CD8-positive, alpha-beta memory T cell (primary cell): ENCODE measurements around the gene BTBD19. TPM values are rescaled to one million over a fixed set of nuclear protein-coding genes. Genes with fewer than 3 reads are reported as not detected.

ENCODE experiments used
- CTCF ChIA-PET: fragments of 350-600 bp; sonication (Branson Sonifier 250); formaldehyde crosslinking; loops from one replicate; lab custom pipeline; 2021; ENCODE audit warnings: antibody characterized with exemption; lab: Charles Lee
- POLR2A ChIA-PET: fragments of 350-600 bp; sonication (Branson Sonifier 250); formaldehyde crosslinking; loops from one replicate; lab custom pipeline; 2021; ENCODE audit warnings: antibody characterized with exemption; lab: Charles Lee
- DNase-seq, 5 donors: peaks; one replicate each; pipeline versions ENCODE4 v3.0.0 to v3.0.0-alpha.2; 2020 to 2022; ENCODE audit warnings: mixed read lengths in 1 of 5
- H3K27ac ChIP-seq: one replicate; pipeline ENCODE4 v1.7.0; 2013; ENCODE audit warnings: low read depth, mild to moderate bottlenecking, low read length, moderate library complexity
- H3K27me3 ChIP-seq: 2 replicates; pipeline ENCODE4 v1.7.0; 2013; ENCODE audit warnings: low read length, mild to moderate bottlenecking; ENCODE audit not compliant: insufficient read depth, poor library complexity, severe bottlenecking
- H3K36me3 ChIP-seq: 2 replicates; pipeline ENCODE4 v1.7.0; 2013; ENCODE audit warnings: mild to moderate bottlenecking, low read length, moderate library complexity; ENCODE audit not compliant: insufficient read depth
- H3K4me1 ChIP-seq: 2 replicates; pipeline ENCODE4 v1.7.0; 2013; ENCODE audit warnings: mild to moderate bottlenecking, low read length, moderate library complexity; ENCODE audit not compliant: insufficient read depth
- H3K4me3 ChIP-seq: 2 replicates; pipeline ENCODE4 v1.7.0; 2013; ENCODE audit warnings: mild to moderate bottlenecking, low read length
- H3K9me3 ChIP-seq: 2 replicates; pipeline ENCODE4 v1.7.0; 2013; ENCODE audit warnings: mild to moderate bottlenecking, low read length
- H3K27ac Mint-ChIP-seq, 8 donors: one replicate each; pipeline ENCODE4 v1.8.0; 2020 to 2021; ENCODE audit warnings: mixed read lengths in 8 of 8, mild to moderate bottlenecking in 6 of 8, inconsistent platforms in 3 of 8, moderate library complexity in 3 of 8
- H3K27me3 Mint-ChIP-seq, 2 donors: one replicate each; pipeline ENCODE4 v1.8.0; 2020 to 2021; ENCODE audit warnings: mixed read lengths in 2 of 2, mild to moderate bottlenecking in 1 of 2, moderate library complexity in 1 of 2
- H3K36me3 Mint-ChIP-seq, 3 donors: one replicate each; pipeline ENCODE4 v1.8.0; 2020 to 2021; ENCODE audit warnings: mixed read lengths in 3 of 3, inconsistent platforms in 1 of 3, mild to moderate bottlenecking in 1 of 3
- H3K4me1 Mint-ChIP-seq, 3 donors: one replicate each; pipeline ENCODE4 v1.8.0; 2020 to 2021; ENCODE audit warnings: mixed read lengths in 3 of 3, inconsistent platforms in 1 of 3, mild to moderate bottlenecking in 1 of 3
- H3K4me3 Mint-ChIP-seq, 7 donors: one replicate each; pipeline ENCODE4 v1.8.0; 2020 to 2021; ENCODE audit warnings: mixed read lengths in 7 of 7, mild to moderate bottlenecking in 6 of 7, moderate library complexity in 4 of 7, inconsistent platforms in 2 of 7
- H3K9me3 Mint-ChIP-seq, 5 donors: one replicate each; pipeline ENCODE4 v1.8.0; 2020 to 2022; ENCODE audit warnings: mixed read lengths in 5 of 5, mild to moderate bottlenecking in 3 of 5, moderate library complexity in 2 of 5, inconsistent platforms in 1 of 5
- polyA plus RNA-seq: library from polyadenylated mRNA; unstranded; fragments of 300-500 nt; fragmentation: Illumina TruSeq; gene quantifications from one replicate; pipeline ENCODE4 v1.2.3, GENCODE V29; 2021
- total RNA-seq, 2 experiments: library from RNA; stranded (reverse); gene quantifications; one replicate each; pipeline ENCODE4 v1.2.3, GENCODE V29; 2021

BTBD19 gene
- total and polyA plus RNA-seq, 3 experiments from 2014 or later: 0.24 to 7.8 (median 7.3) TPM

DNA sequence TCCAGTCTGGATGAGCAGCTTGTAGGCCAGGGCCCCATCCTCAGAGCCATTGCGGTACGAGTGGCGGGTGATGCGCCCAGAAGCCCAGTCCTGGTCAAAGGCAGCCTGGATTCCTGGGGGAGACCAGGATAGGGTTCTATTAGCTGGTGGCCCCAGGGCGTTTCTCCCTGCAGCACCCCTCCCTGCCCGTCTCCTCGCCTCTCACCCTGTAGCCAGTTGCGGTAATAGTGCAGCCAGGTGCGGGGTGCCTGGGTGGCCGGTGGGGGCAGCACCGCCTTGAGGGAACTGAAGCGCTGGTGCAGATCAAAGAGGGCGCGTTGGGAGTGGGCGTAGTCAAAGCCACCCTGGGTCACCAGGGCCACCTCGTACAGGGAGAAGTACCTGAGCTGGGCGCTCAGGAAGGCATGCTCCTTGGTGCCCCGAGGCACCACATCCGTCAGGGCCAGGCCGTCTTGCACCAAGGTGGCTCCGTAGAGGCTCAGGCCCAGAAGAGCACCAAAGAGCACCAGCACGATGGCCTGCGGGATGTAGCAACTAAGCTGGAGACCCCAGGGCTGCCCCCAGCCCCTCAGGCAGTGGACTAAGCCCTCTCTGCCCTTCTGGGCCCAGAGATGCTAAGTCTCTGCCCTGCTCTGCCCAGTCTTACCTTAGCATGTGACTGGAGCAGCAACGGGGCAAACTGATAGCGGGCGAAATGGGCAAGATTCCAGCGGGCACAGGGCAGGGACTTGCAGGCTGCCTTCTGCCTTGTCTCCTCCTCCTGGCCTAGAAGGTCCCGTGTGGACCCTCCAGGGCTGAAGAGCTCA, 19.1 kb downstream of the BTBD19 start:
- Mint-ChIP-seq H3K27me3 (no peaks in the 10 kb centered on the region), H3K4me1 (no peaks in the 10 kb centered on the region), H3K4me3 (no peak overlapping the region), H3K36me3 (no peaks in the 10 kb centered on the region), H3K27ac (peak overlapping the region in 1 of 8 donors; percentile 22), H3K9me3 (no peaks in the 10 kb centered on the region)
- DNase-seq: no peak
- no peaks in the 10 kb centered on the region for H3K9me3 ChIP-seq
- no peaks in the 10 kb centered on the region for H3K36me3 ChIP-seq
- POLR2A ChIA-PET: interaction anchor here (0.8 kb wide), 1 partner anchor 27 kb away, joined by 4 read pairs; the partner anchor contains the start of gene PLK3
- H3K4me1 ChIP-seq: no peaks in the 10 kb centered on the region
- H3K4me3 ChIP-seq: no peak overlapping the region
- no peak overlapping the region for H3K27ac ChIP-seq
- no peaks in the 10 kb centered on the region for H3K27me3 ChIP-seq
- CTCF ChIA-PET: interaction anchor here (2.5 kb wide), 1 partner anchor 27 kb away, joined by 8 read pairs; the partner anchor contains the start of gene PLK3

DNA sequence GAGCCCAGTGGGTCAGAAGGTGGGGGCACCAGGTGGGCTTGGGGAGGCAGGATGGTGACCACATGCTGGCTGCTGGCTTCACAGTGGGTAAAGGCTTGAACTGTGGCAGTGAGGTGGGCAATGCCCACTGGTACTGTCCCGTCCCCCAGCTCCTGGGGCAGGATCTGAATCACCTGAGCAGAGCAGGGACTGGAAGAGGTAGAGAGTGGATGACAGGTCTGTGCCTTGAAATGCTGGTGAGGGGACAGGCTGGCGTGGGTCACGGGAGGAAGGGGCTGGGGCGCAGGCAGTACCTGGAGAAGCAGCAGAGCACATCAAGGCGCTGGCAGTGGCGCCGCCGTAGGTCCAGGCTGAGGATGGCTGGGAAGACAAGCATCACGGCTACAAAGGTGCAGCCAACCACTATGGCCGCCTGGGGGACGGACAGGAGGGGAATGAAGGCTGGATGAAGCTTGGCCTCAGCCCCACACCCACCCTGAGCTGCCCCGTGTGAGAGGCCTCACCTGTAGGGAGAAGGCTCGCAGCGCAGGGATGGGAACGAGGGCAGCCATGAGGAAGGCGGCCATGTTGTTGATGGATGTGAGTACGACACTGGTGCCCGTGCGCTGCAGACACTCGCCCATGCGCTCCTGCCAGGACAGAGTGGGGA, 19.8 kb downstream of the BTBD19 start:
- no peaks in the 10 kb centered on the region for H3K9me3 Mint-ChIP-seq
- DNase-seq: no peak
- no peaks in the 10 kb centered on the region for H3K36me3 Mint-ChIP-seq
- H3K27ac Mint-ChIP-seq: peak overlapping the region in 1 of 8 donors; percentile 22
- Histone ChIP-seq H3K27me3 (no peaks in the 10 kb centered on the region), H3K27ac (no peak overlapping the region), H3K36me3 (no peaks in the 10 kb centered on the region), H3K4me1 (no peaks in the 10 kb centered on the region), H3K9me3 (no peaks in the 10 kb centered on the region), H3K4me3 (no peak overlapping the region)
- peak overlapping the region in 1 of 7 donors; percentile 24 for H3K4me3 Mint-ChIP-seq
- CTCF ChIA-PET: interaction anchor here (2.5 kb wide), 1 partner anchor 28 kb away, joined by 8 read pairs; the partner anchor contains the start of gene PLK3
- H3K27me3 Mint-ChIP-seq: no peaks in the 10 kb centered on the region
- POLR2A ChIA-PET: no interaction called here
- H3K4me1 Mint-ChIP-seq: no peaks in the 10 kb centered on the region

DNA sequence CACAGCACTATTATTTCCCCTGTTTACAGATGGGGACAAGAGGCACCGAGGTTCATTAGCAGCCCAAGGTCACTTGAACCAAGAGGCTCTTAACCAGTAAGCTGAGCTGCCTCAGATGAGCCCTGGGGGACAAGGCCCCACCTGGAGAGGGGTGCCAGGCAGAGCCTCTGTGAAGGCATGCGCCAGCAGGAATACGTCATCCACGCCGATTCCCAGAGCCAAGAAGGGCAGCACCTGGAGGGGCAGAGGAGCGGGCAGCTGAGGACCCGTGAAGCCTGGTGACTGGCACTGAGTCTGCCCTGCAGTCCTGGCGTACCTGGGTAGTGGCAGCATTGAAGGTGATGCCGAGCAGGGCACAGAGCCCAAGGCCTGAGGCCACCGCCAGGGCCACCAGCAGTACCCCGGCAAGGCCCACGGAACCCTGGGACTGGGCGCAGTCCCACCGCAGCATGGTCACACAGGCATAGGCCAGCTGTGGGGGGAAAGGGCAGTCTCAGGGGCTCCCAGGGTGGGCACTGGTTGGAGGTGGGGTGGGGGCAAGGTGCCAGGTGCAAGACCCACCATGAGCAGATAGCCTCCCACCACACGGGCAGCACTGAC, 20.6 kb downstream of the BTBD19 start:
- no peaks in the 10 kb centered on the region for H3K27me3 Mint-ChIP-seq
- Histone ChIP-seq H3K27ac (no peak overlapping the region), H3K36me3 (no peaks in the 10 kb centered on the region), H3K4me1 (no peaks in the 10 kb centered on the region), H3K27me3 (no peaks in the 10 kb centered on the region), H3K9me3 (no peaks in the 10 kb centered on the region), H3K4me3 (no peak overlapping the region)
- POLR2A ChIA-PET: no interaction called here
- H3K36me3 Mint-ChIP-seq: no peaks in the 10 kb centered on the region
- no peaks in the 10 kb centered on the region for H3K4me1 Mint-ChIP-seq
- H3K27ac Mint-ChIP-seq: no peak overlapping the region
- H3K9me3 Mint-ChIP-seq: no peaks in the 10 kb centered on the region
- no peak overlapping the region for H3K4me3 Mint-ChIP-seq
- CTCF ChIA-PET: interaction anchor here (1.0 kb wide), 1 partner anchor 185 kb away, joined by 3 read pairs; no protein-coding TSS in a partner anchor
- no peak for DNase-seq

DNA sequence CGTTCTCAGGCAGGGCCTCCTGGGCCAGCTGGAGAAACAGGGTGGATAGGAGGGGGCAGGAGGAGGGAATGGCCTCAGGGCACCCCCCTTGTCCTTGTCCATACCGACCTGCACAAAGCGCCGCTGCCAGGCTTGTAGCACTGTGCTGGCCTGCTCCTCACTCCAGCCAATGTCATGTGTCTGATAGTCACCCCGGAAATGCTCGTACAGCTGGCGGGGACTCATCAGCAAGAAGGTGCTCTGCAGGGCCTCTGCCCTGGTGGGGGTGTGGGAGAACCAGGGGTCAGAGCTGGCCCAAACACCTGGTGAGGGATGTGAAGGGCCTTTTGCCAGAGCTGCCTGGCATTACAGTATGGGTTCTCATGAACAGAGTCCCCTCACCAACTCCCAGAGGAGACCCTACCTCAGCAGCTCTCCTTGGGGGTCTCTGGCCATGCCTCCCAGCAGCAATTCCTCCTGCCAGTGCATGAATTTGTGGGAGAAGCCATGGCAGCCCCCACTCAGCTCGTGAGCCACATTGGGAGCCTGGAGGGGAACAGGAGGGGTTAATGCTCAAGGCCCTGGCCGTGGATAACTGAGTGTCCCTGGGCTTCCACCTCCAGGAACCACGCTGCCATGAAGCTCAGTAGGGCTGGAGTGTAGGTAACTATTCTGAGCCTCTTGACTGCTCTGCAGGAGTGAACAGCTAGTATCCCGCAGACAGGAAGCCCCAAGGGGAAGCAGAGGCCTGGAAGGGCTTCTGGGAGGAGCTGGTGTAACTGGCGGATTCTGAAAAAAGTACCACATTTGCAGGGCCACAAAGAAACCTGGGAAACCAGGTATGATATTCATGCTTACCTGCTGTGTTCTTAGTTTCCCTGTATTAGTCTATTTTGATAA, 21.4 kb downstream of the BTBD19 start:
- no peak for DNase-seq
- Histone ChIP-seq H3K27ac (no peak overlapping the region), H3K4me3 (no peak overlapping the region), H3K4me1 (no peaks in the 10 kb centered on the region), H3K36me3 (no peaks in the 10 kb centered on the region), H3K9me3 (no peaks in the 10 kb centered on the region), H3K27me3 (no peaks in the 10 kb centered on the region)
- Mint-ChIP-seq H3K9me3 (no peaks in the 10 kb centered on the region), H3K27ac (peak overlapping the region in 1 of 8 donors; percentile 74), H3K36me3 (no peaks in the 10 kb centered on the region), H3K27me3 (no peaks in the 10 kb centered on the region), H3K4me3 (no peak overlapping the region), H3K4me1 (no peaks in the 10 kb centered on the region)
- ChIA-PET POLR2A (no interaction called here), CTCF (interaction anchor here (1.0 to 1.2 kb wide), 2 partner anchors 37 to 184 kb away, joined by 3 to 4 read pairs; no protein-coding TSS in a partner anchor)

DNA sequence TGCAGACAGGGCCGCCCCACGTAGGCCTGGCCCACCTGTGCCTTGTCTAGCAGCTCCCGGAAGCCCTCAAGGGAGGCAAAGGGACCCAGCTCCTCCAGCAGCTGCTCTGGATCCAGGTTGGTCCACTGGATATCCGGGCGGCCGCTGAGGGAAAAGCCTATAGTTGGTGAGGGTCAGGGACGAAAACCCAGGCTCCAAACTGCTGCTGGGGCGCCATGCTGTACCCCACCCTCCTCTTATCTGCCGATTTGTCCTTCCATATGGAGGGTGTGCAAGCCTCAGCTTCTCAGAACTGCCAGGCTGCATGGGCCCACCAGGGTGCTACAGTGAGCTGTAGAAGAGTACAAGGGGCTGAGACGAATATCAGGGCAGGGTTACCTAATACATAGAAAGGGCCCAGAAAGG, 22.6 kb downstream of the BTBD19 start:
- ChIA-PET CTCF (no interaction called here), POLR2A (no interaction called here)
- Mint-ChIP-seq H3K4me1 (peaks cover 3 to 5% (median 5%) of the 10 kb centered on the region in 3 donors), H3K36me3 (no peaks in the 10 kb centered on the region), H3K27me3 (peaks cover 0 to under 1% of the 10 kb centered on the region in 2 donors), H3K27ac (peak overlapping the region in 1 of 8 donors; percentile 17), H3K4me3 (peak overlapping the region in 1 of 7 donors; percentile 4), H3K9me3 (no peaks in the 10 kb centered on the region)
- Histone ChIP-seq H3K27me3 (no peaks in the 10 kb centered on the region), H3K4me1 (no peaks in the 10 kb centered on the region), H3K27ac (no peak overlapping the region), H3K4me3 (no peak overlapping the region), H3K9me3 (no peaks in the 10 kb centered on the region), H3K36me3 (no peaks in the 10 kb centered on the region)
- no peak for DNase-seq

DNA sequence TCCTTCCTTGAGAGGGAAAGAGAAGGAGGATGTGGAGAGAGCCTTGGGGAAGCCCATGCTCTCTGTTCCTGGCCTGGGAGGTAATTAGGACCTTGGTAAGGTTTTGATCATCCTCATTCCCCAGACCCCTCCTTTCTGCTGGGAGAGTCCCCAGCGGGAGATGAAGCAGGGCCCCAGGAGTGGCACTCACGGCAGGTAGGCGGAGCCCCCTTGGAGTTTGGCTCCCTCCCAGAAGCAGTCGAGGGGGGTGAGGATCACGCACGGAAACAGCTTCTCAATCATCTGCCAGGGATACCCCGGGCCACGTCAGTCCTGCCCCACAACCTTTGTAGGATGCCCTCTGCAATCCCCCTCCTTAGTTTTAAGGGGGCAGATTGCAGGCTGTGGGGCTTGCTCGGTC, 23.2 kb downstream of the BTBD19 start:
- Histone ChIP-seq H3K9me3 (no peaks in the 10 kb centered on the region), H3K4me3 (no peak overlapping the region), H3K36me3 (no peaks in the 10 kb centered on the region), H3K27ac (no peak overlapping the region), H3K4me1 (no peaks in the 10 kb centered on the region), H3K27me3 (no peaks in the 10 kb centered on the region)
- H3K27ac Mint-ChIP-seq: no peak overlapping the region
- POLR2A ChIA-PET: no interaction called here
- no peaks in the 10 kb centered on the region for H3K9me3 Mint-ChIP-seq
- H3K27me3 Mint-ChIP-seq: peaks cover 0 to 2% of the 10 kb centered on the region in 2 donors
- CTCF ChIA-PET: no interaction called here
- peaks cover 5 to 8% (median 7%) of the 10 kb centered on the region in 3 donors for H3K4me1 Mint-ChIP-seq
- no peaks in the 10 kb centered on the region for H3K36me3 Mint-ChIP-seq
- H3K4me3 Mint-ChIP-seq: peak overlapping the region in 1 of 7 donors; percentile 4
- no peak for DNase-seq

DNA sequence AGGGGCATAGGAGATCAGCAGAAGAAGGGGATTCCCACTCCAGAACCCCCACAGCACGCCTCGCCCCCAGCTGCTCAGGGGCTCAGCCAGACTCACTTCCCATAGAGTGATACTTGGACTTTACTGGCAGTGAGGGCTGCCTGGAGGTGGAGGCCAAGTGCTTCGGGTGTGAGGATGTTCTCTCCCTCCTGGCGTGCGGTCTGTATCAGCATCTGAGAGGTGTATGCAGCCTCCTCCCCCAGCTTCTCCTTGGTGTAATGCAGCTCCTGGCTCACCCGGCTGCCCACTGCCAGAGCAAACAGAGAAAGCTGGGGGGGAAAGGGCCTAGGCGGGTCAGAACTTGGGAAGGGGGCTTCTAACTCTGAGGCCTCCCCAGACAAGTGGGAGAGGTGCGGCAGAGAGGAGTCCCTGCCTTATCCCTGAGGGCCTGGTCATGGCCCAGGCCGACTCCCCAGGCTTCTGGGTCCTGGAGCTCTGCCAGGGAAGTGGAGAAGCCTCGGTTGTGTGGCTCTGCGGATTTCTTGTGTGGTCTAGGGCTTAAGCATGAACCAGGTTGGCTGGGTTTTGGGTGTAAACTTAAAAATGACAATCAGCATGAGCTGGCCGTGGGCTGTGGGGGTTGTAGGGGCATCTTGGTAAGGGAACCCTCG, 23.9 kb downstream of the BTBD19 start:
- no peaks in the 10 kb centered on the region for H3K27me3 ChIP-seq
- DNase-seq: no peak
- no peaks in the 10 kb centered on the region for H3K4me1 ChIP-seq
- Mint-ChIP-seq H3K9me3 (no peaks in the 10 kb centered on the region), H3K27ac (peak overlapping the region in 1 of 8 donors; percentile 36), H3K4me1 (peaks cover 5 to 8% (median 7%) of the 10 kb centered on the region in 3 donors), H3K27me3 (peaks cover 0 to 2% of the 10 kb centered on the region in 2 donors), H3K4me3 (no peak overlapping the region), H3K36me3 (no peaks in the 10 kb centered on the region)
- CTCF ChIA-PET: interaction anchor here (0.9 kb wide), 1 partner anchor 46 kb away, joined by 3 read pairs; no protein-coding TSS in a partner anchor
- no peak overlapping the region for H3K4me3 ChIP-seq
- no peaks in the 10 kb centered on the region for H3K36me3 ChIP-seq
- no peaks in the 10 kb centered on the region for H3K9me3 ChIP-seq
- no peak overlapping the region for H3K27ac ChIP-seq
- POLR2A ChIA-PET: no interaction called here
